Measurements from ENCODE around the gene NCS1.

Gene NCS1

GRCh38 chr9:130205912-130206311, 33.7 kb downstream of the NCS1 start:
- TF ChIP-seq, protein P1, sequence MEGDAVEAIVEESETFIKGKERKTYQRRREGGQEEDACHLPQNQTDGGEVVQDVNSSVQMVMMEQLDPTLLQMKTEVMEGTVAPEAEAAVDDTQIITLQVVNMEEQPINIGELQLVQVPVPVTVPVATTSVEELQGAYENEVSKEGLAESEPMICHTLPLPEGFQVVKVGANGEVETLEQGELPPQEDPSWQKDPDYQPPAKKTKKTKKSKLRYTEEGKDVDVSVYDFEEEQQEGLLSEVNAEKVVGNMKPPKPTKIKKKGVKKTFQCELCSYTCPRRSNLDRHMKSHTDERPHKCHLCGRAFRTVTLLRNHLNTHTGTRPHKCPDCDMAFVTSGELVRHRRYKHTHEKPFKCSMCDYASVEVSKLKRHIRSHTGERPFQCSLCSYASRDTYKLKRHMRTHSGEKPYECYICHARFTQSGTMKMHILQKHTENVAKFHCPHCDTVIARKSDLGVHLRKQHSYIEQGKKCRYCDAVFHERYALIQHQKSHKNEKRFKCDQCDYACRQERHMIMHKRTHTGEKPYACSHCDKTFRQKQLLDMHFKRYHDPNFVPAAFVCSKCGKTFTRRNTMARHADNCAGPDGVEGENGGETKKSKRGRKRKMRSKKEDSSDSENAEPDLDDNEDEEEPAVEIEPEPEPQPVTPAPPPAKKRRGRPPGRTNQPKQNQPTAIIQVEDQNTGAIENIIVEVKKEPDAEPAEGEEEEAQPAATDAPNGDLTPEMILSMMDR (IDR thresholded peaks at IDR 0.05; ENCODE audit: control insufficient read depth, insufficient read depth, low read depth, low read length, missing control alignments) = no peak
- H3K4me3 ChIP-seq (ENCODE audit: control insufficient read depth, low read depth, low read length) = no peak overlapping the region
- DNase-seq (ENCODE audit: low read depth) = no peak

DNA sequence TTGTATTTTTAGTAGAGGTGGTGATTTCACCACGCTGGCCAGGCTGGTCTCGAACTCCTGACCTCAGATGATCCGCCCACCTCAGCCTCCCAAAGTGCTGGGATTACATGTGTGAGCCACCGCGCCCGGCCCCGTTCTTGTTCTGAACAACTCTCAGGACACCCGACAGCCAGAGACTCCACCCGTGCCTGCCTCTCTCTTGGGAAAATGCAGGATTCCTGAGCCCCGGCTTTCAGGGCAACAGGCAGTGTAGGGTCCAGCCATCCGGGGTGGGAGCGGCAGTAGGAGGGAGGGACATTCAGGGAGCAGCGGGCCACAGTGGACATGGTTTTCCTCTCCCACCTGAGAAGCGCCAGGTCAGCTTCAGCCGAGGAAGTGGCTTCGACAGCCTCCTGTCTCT, 34.4 kb downstream of the NCS1 start:
- TF ChIP-seq, protein P1 (IDR thresholded peaks at IDR 0.05; ENCODE audit: control insufficient read depth, insufficient read depth, low read depth, low read length, missing control alignments) = no peak
- H3K4me3 ChIP-seq (ENCODE audit: control insufficient read depth, low read depth, low read length) = no peak overlapping the region
- DNase-seq (ENCODE audit: low read depth) = no peak

GRCh38 chr9:130207241-130207992, 35.2 kb downstream of the NCS1 start:
- DNase-seq (ENCODE audit: low read depth) = no peak
- H3K4me3 ChIP-seq (ENCODE audit: control insufficient read depth, low read depth, low read length) = no peak overlapping the region
- TF ChIP-seq, protein P1 (IDR thresholded peaks at IDR 0.05; ENCODE audit: control insufficient read depth, insufficient read depth, low read depth, low read length, missing control alignments) = no peak

DNA sequence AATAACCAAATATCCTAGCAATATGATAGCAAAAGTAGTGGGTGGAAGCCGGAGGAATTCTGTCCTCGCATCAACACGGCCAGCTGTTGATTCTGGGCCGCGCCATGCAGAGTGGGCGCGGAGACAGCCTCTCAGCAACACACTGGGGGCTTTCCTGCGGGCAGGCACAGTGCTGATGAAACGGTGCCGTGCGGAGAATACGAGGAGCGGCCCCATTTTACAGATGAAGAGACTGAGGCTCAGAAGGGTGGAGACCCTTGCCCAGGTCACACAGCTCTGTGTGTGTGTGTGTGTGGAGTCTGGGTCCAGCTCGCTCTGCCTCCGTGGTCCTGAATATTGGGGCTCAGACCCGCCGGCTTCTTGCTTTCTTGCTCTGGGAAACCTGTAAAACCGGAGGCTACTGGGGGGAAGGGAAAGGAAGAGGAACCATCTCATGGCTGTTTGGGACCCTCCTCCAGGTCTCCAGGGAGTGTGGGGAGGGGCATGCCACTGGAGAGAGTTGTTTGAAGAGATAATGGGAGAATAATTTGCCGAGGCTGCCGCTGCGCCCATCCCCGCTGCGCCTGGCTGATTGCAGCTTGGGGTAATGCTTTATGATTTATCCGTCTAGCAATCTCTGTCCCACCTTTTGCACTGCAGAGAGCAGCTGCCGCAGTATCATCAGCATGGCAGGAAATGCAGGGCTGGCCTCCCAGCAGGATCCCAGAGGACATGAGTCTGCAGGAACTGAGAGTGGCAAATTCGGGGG, 36.6 kb downstream of the NCS1 start:
- no peak for DNase-seq (ENCODE audit: low read depth)
- TF ChIP-seq, protein P1 (IDR thresholded peaks at IDR 0.05; ENCODE audit: control insufficient read depth, insufficient read depth, low read depth, low read length, missing control alignments) = no peak
- H3K4me3 ChIP-seq (ENCODE audit: control insufficient read depth, low read depth, low read length) = no peak overlapping the region

GRCh38 chr9:130209422-130209821, 37.2 kb downstream of the NCS1 start:
- TF ChIP-seq, protein P1 (IDR thresholded peaks at IDR 0.05; ENCODE audit: control insufficient read depth, insufficient read depth, low read depth, low read length, missing control alignments) = no peak
- no peak overlapping the region for H3K4me3 ChIP-seq (ENCODE audit: control insufficient read depth, low read depth, low read length)
- DNase-seq (ENCODE audit: low read depth) = no peak

GRCh38 chr9:130211548-130212226, 39.5 kb downstream of the NCS1 start:
- H3K4me3 ChIP-seq (ENCODE audit: control insufficient read depth, low read depth, low read length) = no peak overlapping the region
- no peak for DNase-seq (ENCODE audit: low read depth)
- TF ChIP-seq, protein P1 (IDR thresholded peaks at IDR 0.05; ENCODE audit: control insufficient read depth, insufficient read depth, low read depth, low read length, missing control alignments) = no peak

All from AG09309 (cell line).